HG02623 (cell line): ENCODE measurements around the gene CBLN1.
A peak's percentile ranks its signal among the peaks of the same experiment; 100 is the strongest.

ENCODE experiments used
- ATAC-seq: cut with Tn5 transposase; IDR thresholded peaks from one replicate; pipeline ENCODE4 v1.9.1; 2021; ENCODE audit warnings: moderate library complexity; ENCODE audit not compliant: unreplicated experiment

CBLN1 gene

DNA sequence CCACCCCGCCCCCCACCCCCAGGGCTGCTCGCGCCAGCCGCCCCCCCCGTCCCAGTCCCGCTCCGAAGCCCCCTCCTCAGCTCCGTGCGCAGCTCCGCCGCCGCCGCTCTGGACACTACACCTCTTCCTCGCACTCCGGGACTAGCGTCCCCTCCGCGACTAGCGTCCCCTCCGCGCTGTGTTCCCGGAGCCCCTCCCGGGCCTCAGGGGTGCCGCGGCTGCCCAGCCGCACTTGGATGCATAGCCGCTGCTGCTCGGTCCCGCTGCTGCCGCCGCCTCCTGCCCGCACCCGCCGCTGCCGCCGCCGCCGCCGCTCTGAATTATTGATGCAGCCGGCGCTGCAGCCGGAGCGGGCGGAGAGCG lies at the start of gene CBLN1:
Gene CBLN1, minus strand, starts transcription at position 359 of the 363 bp plus-strand sequence. CDS start 373 bp downstream, outside the sequence.
- ATAC-seq = no peak

DNA sequence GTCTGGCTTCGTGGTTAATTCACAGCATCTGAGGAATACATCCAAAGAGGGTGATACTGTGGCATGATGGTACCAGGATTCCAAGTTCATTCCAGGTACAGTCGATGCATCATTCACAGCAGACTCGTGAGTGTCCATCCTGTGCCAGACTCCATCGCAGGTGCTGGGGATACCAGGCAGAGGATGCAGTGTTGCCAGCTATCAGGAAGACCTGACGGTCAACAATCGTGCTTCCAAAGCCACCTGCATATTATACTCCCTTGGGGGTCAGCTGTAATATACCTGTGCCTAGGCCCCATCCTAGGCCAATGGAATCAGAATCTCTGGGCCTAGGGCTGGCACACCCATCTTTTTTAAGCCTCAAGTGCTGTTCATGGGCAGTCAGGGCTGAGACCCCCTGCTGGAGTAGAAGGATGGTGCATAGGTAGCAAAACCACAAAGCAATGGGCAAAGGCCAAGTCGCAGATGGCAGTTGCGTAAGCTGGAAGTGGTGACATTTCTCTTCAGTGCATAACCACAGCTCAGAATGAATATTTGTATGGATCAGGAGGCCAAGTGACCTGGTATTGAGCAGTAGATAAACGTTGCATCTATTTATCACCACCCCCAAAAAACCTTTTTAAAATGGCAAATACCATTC lies 49.0 kb upstream of the CBLN1 start:
- ATAC-seq = no peak

DNA sequence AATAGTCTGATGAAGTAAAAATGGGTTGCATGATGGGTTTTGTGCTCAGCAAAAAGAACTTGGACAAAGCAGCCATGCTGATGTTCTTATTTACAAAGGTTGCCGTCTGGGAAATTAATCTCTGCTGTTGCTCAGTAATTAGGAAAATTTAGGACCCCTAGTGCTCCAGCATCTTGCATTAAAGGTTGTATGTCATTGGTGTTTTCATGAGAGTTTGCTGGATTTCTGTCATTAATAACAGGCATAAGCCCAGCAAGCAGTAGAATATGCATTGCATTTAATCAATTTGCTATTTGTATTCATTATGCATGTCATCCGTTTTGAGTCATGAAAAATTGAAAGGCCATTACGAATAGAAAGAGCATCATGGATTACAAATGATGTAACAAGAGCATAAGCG lies 46.7 kb upstream of the CBLN1 start:
- no peak for ATAC-seq

DNA sequence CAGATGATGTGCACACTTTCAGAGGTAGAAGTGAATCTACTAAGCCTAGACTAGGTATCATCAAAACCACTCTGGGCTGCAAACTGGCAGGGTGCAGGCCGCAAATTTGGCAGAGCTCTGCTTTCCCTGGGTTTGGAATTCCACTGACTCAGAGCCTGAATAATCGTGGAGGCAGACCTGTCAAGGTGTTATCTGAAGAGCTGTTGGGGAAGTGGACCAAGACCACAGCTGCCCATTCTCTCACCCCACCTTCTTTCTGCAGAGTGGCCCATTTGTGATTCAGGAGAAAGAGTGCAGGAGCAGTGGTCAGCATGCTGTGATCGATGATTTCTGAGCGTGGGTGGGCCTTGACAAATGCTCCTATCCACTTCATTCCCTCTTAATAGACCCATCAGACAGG lies 45.8 kb upstream of the CBLN1 start:
- no peak for ATAC-seq

DNA sequence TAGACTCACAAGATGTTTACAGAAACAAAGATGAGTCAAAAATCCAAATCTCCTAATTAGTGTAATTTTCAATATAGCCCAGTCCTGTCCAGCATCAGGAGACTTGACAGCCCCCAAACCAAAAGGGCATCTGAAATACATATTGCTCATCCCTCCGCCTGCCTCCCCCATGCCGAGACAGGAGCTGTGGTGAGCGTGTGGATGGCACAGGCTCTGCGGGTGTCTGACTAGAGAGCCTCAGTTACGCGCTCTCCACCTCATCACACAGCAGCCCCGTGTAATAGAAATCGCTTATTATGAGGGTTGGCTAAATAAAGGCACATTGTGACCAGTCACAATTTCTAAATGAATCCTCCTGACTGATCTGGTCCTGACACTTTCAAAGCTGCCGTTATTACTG lies 43.1 kb upstream of the CBLN1 start:
- ATAC-seq = no peak

DNA sequence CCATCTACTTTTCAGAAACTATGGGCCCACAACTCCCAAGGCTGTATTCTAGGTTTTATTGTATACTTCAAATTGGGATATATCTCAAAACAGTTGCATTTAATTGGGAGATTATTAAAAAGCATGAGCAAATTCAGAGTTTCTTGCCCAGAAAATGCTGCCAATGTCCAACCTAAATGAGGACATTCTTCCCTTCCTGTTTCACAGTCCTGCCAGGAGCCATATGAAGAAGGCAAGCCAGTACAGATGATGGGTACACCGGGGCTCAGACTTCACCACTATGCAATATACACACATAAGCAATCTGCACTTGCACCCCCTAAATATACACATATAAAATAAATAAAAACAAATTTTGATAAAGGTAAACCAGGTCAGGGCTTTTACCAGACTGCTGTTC lies 34.0 kb upstream of the CBLN1 start:
- no peak for ATAC-seq

DNA sequence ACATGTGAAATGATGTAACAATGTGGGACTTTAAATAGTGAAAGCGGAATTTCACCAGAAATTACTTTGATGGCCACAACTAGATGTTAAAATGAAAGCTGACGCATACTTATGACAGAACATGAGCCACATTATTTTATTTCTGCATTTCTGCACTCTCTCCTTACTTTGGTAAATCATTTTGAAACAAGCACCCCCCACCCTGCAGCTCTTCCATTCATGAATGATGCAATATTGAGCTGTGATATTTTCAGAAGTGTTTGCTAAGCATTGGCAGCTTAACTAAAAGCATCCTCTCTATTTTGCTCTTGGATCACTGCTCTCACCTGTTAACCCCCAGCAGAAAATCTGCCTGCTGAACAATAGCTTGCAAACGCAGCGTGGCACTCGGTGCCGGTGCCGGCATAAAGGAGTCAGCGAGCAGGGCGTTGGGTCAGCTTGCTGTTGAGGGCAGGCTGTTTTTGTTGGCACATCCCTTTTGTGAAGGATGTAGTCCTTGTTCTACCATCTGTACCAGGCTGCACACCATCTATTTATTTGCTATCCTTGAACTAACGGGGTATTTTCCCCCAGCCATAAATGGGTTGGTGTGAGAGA lies 30.8 kb upstream of the CBLN1 start:
- ATAC-seq = no peak

DNA sequence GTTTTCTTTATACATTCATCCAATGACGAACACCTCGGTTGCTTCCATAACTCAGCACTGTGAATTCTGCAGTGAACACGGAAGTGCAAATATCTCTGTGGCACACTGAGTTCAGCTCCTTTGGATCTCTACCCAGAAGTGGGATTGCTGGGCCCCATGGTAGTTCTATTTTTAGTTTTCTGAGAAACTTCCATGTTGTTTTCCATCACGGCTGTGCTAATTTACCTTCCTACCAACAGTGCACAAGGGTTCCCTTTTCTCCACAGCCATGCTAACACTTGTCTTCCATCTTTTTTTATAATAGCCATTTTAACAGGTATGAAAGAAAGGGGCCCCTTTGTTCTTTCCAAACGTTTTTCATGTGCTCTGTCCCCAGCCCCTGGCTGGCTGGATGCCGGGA lies 30.2 kb upstream of the CBLN1 start:
- no peak for ATAC-seq

DNA sequence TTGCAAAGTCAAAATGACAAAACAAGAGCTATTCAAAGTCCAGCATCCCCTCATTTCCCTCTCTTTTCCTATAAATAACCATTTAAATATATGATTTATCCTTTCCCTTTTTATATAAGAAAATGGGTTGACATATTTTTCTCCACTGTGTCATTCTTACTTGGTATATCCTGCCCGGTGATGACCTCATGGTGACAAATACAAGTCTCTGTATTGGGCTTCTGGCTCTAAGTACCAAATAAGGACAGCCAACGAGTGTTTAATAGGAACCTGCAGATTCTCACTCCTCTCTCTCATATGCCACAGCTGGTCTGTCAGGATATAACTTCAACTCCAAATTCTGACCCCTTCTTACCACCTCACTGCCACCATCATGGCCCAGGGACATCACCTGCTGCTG lies 25.5 kb upstream of the CBLN1 start:
- ATAC-seq = no peak

DNA sequence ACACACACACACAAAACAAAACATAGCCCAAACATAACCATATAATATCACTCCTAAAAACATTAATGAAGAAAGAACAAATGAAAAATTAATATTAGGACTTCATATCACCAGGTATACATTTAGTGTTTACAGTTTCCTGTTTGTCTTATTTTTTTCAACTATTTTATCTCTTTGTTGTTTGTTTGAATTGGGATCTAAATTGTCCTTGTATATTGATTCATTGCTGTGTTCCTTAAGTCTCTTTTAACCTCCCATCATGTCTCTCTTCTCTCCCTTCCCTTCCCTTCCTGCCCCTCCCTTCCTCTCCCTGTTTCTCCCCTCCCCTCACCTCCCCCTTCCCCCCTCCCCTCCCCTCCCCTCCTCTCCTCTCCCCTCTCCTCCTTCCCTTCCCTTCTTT lies 23.8 kb upstream of the CBLN1 start:
- no peak for ATAC-seq

DNA sequence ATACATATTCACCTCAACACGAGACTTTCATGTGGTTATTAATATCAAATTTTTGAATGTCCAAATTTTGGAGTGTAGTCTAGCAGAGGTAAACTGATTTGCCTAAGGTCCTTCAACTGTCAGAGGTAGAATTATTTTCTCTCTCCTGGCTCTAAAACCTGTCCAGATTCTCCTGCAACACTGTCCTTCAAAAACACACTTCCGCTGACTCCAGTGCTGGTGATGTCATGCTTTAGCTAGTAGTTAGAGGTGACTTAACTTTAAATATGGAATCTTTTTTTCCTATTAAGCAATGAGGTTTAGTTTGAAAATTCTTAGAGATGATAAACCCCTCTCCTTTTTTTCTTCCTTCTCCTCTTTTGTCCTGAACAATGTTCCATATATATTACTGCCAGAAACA lies 10.8 kb upstream of the CBLN1 start:
- ATAC-seq = no peak

DNA sequence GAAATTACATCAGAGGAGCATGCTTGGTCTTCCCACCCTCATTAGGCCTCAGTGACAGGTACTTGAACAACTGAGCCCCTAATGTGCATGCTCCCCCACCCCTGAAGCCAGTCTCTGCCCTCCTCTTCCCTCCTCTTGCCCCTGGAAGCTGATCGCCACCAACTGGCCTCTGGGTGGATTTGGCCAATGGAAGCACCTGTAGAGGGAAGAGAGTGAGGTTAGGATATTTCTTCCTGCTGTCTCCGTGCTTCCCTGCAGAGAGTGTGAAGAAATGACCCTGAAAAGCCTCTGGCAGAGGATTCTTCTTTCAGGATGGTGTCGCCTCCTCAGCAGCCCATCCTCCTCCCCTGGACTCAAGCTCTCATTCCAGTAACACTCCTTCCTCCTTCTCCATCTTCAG lies 5.9 kb upstream of the CBLN1 start:
- ATAC-seq = no peak

DNA sequence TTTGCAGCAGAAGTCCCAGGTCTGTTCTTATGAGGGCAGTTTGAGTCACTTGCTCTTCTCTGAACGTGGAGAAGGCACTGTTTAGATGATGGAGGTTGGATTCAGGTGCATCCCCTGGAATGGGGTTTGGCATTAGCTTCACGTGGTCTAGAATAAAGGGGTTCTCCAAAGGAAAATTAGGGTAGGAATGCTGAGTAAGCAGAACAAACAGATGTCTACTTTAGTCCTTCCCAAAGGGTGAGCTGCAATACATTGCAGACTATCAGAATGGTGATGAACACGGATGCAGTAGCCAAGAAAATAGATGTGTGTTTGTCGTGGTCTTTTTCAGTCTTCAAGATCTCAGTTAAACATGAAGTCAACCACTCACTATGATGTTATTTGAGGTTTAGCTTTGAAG lies 3.3 kb upstream of the CBLN1 start:
- ATAC-seq = no peak

DNA sequence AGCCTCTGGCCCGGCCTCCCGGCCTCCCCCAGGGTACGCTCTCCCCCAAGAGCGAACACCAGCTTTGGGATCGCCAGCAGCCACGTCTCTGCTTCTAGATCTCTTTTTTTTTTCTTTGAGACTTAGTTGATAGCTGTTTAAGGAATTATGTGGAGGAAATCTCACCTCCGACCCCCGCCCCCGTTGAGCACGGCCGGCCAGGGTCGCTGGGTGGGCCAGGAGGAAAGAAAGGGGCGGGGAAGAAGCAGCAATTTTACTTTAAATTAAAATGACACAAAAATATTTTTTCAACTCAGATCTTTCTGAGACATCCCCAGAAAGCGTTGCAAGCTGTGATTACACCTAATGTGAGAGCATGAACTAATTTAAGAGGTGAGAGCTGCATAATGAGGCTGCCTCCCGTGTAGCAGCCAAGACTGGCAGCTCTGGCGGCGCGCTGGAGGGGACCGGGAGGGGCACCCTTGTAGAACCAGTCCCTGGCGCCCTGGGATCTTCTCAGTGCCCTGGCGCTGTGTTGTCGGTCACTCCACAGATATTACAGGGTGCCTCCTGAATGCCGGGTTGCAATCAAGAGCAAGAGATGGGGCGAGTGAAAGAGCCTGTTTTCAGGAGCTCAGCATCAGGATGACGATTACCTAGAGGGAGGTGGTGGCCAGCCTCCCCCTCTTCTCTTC lies 1.9 kb upstream of the CBLN1 start:
- no peak for ATAC-seq

DNA sequence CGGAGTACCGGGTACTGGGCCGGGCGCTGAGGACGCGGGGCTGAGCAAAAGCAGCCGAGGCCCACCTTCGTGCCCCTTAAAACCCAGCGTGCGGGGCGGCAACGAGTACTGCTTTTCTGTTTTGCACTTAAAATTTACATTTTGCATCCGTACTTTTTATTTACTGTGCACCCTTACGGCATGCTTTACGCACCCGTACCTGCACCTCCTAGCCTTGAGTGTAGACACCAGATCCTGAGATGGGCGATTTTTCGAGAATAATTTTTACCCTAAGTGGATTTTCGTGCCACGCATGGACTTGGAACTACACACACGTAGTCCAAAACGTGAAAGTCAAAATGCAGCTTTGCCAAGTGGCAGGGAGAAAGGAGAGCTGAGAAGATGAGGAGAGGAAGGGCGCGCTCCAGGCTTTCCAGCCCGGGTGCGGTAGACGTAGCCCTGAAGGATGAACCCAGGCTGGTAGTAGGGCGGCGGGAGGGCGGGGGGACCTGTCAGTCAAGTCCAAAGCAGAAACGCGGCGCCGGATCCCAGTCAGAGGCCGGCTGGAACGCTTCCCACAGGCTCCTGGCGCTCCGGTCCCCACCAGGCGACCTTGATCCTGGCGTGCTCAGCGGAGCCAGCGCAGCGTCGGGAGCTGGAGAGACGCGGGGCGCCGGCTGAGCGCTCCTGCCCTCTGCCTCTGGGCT lies 1.2 kb upstream of the CBLN1 start:
- ATAC-seq = no peak

DNA sequence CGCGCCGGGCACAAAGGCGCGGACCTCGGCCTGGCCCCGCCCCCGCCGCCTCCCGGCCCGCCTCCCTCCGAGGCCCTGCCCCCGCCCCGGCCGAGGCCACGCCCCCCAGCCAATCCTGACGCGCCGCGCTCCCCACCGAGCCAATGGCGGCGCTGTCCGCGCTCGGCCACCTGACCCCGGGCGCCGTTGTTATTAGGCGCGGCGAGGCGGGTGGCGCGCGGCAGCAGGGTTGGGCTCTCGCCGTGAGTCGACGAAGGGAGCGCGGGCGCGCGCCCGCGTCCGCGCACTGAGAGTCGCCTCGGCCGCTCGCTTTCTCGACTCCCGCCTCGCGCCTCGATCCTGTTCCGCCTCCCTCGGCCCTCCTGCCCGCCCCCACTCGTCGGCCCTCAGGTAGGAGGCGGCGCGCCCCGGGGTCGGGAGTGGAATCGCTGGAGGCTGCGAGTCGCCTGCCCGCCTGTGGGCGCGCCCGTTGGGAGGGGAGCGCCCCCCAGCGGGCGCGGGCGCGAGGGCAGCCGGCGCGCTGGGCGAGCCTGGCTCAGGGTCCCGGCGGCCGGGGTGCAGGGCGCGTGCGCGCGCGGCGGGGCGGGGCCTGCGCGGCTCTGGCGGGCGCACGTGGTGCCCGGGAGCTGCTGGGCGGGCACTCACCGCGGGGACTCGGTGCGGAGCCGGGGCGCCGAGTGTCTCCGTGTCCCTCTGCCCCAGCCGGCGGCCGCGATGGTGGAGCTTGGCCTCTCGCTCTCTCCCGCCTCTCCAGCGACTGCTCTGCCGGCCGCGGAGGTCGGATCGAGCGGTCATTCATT lies 405 bp upstream of the CBLN1 start:
- ATAC-seq = peak; percentile 67

DNA sequence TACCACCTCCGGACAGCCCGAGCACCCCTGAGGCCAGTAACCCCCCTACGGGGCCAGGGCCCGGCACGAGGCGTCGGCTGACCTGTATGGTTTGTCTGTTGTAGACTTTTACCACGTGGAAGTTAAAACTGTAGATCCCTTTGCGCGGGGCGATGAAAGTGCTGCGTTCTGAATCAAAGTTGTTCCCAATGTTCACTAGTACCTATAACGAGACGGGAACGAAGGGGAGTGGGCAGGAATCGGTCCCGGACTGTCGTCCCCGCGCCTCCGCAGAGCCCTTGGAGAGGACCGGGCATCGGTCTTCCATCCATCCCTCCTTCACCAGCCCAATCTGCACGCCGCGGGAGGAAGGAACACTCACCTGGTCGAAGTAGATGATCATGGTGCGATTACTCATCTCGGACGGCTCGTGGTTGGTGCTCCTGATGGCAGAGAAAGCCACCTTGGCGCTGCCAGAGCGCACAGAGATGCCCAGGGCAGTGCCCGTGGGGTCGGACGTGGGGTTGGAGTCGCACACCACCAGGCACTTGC lies 732 bp downstream of the CBLN1 start:
- ATAC-seq = no peak

DNA sequence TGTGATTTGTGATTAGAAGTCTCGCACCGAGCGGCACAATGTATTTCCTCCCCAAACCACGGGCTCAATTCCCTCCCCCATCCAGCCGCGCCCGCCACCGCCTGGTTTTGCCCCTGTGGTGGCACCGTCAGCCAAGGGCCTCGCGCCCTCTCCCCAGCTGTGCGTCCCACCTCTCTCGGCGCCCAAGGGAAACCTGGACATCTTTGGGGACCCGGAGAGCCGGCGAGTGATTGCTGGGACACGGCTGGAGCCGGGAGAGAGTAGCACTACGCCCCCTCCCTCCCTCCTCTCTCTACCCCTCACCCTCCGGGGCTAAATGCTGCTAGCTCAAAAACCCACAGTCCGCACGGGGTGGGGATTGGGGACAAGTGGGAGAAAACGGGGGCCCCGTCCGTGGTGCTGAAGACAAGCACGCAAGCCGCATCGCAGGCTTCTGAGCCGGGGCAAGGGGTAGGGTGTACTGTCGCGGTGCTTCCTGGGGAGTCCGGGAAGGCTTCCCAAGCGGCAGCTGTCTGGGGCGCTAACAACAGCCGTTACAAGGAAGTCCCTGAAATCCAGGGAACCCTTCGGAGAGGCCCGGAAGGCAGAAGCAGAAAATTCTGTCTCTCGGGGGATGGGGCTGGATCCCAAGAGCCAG lies 1.4 kb downstream of the CBLN1 start:
- no peak for ATAC-seq

DNA sequence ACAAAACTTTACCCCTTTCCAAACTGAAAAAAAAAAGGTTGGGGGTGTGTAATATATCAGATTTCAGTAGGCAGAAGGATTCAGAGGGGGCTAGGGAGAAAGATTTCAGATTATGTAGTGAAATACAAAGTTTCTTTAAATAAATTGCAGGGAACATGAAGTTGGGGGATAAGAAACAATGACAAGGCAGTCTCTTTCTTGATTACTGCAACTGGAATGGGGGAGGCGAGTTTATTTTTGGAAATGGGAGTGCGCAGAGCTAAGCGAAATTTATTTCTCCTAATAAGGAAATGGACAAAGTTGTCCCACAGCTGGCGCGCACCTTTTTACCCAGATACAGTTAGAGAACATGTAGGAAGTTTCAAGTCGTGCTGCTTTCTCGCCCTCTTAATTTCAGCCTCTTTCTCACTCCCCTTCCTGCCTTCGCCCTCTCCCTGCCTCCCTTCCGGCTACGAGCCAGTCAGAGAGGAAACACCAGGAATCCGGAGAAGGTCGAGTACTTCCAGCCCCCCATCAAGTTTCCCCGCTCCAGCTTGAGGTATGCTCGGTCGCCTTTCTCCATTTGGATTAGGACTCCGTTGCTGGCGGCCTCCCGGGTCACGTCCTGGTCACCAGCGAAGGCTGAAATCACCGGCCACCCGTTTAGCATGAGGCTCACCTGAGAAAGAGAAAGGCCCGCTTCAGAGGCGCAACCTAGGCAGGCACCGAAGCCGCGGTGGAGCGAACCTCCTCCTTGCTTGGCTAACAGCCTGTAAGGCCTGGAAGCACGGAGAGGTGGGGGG lies 2.5 kb downstream of the CBLN1 start:
- no peak for ATAC-seq

DNA sequence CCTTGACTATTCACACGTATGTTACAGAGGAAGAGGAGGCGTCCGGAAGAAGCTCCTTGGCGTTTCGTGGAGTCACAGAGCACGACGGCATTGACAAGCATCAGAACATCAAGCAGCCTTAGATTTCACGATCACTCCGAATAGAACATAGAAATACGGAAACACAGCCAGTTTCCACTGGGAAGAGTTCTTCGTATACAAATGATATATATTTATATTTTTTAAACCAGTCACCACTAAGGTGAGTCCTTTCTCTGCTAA lies 3.1 kb downstream of the CBLN1 start:
- ATAC-seq = no peak
